GM12892 (cell line): ENCODE measurements around the gene RBMS3.

Experiments
- POLR2A ChIP-seq: IDR thresholded peaks from 2 replicates; pipeline ENCODE4 v1.6.1; 2011; ENCODE audit warnings: low read depth, low read length, control low read depth
- POLR2AphosphoS5 ChIP-seq: IDR thresholded peaks from 2 replicates; pipeline ENCODE4 v1.6.1; 2011; ENCODE audit warnings: low read depth, low read length, control low read depth
- TAF1 ChIP-seq: IDR thresholded peaks from 2 replicates; pipeline ENCODE4 v1.6.1; 2011; ENCODE audit warnings: low read depth, mild to moderate bottlenecking, control low read depth, low read length, borderline replicate concordance

GRCh38 chr3:29716213-29716612, 435.3 kb downstream of the RBMS3 start:
- TF ChIP-seq POLR2AphosphoS5 (no peak), POLR2A (no peak), TAF1 (no peak)
